SH-SY5Y (cell line): ENCODE data around the gene OMA1.

ENCODE experiments used
- GATA2 ChIP-seq: IDR thresholded peaks from 2 replicates; pipeline ENCODE4 v1.6.1; 2011; ENCODE audit warnings: mild to moderate bottlenecking, low read depth, low read length
- GATA3 ChIP-seq: IDR thresholded peaks from 2 replicates; pipeline ENCODE4 v1.6.1; 2011; ENCODE audit warnings: low read depth, mild to moderate bottlenecking, low read length, moderate library complexity

DNA sequence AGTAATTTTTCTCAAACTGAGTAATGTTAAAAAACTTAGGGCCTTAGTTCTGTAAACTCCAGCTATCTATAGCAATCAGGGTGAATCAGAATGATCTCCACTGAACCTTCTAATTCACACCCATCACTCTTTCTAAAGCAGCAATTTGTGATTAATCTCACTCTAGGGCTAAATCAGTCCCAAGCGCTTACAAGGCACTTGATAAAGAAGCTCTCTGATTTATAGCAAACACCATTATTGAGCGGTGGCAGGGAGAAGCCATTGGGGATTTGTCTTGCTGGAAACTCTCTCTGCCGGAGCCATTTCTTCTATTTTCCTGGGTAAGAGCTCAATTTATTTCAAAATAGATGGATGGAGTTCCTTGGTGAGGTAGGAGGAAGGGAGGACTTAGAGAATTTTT is 77.0 kb downstream of the OMA1 start:
- TF ChIP-seq GATA3: no peak
- TF ChIP-seq GATA2: no peak
